ENCODE measurements around the gene CCDC86.

The CCDC86 gene

DNA sequence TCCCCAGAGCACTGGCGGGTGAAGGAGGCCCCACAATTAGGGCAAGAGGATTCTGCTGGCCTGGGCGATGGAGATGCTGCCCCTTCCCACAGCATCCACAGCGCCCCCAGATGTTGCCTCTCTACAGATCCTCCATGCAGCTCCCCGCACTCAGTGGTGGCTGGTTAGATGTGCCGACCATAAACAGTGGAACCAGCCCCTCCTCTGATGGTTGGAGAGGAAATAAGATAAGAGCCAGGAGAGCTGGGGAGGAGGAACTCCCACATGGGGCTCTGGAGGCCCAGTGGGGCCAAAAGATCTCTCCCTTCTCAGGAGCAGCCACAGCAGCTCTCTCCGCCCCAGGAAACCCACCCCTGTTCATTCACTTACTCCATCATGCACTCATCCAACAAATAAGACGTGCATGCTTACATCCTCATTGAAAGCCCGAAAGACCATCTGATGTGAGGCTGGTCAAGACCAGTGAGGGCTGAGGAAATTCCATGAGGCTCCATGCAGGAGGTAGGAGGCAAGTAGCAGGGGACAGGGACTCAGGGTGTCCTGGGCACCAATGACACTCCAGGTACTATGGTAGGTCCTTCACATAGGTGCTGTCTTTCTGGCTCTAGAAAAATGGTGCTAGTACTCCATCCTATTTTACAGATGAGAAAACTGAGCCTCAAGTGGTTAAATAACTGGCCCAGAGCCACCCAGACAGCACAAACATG is 12.4 kb downstream of the CCDC86 start:
- DNase-seq: no peak

DNA sequence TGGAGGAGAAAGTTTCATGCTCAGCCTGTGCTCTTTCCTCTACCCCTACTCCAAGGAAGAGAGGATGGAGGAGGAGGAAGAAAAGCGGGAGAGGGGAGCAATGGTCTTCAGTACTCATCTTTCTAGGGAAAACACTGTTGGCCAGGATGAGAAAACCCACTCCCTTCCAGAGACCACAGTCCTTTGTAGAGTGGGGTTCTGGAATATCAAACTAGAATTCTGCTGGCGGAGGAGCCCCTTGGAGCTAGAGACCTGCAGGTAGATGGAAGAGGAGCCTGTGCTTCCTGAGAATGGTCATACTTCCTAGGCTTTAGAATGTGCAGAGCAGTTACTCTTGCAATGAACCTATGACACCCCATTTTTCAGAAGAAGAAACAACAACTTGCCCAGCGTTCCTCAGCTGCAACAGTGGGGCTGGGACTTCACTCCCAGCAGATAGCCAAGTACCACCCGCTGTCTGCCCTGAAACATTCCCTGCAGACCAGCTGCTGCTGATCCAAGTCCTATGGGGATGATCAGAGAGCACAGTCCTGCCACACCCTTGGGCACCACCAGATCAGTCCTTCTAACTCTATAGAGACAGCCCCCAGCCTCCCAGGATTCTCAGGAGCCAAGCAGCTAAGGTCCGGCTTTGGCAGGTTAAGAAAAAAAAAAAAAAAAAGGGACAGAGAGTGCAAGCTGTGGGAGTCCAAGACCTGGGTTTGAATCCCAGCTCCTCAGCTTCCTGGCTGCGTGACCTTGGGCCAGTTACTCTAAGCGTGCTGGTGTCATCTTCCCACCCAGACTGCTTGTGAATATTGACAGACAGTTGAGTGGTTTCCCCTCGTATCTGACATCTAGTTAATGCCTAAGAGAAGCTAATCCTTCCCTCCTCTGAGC is 13.2 kb downstream of the CCDC86 start:
- no peak for DNase-seq

DNA sequence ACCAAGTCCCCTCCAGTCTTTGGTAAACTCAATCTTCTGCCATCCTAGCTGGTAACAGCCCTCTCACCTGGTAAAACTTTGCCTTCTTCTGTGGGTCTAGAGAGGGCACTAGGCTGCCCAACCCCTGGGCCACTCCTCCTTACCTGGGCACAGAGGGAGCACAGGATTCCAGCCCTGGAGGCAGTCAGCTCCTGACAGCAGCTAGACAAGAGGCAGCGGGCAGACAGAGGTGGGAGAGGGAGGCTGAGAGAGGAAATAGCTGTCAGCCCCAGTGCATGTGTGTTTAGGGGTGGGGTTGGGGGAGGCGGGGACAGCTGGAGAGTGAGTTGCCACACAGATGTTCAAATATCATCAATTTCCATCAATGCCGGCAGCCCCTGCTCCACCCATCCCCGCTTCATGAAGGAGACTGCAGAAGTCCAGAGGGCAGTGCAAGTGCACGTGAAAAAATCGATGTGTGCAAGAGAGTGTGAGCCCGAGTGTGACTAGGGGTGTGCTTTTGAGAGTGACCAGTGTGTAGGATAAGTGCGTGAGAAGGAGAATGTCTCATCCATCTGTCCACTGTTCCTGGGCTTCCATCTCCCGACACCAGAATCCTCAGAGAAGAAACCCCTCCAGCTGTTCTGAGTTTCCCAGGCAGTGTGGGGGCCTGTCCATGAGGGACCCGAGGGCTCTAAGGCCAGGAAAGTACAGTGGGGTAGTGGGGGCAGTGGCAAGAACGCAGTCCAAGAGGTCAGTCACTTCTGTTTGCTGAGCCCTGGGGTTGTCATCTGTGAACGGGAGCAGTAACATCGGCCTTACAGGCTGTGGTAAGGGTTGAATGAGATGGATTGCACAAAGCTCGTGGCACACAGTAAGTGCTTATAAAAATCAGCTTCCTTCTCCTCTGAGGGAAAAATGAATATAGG is 14.1 kb downstream of the CCDC86 start, which contains the start of gene PTGDR2:
Gene PTGDR2 (minus strand): TSS at position 225 of the 908 bp plus-strand sequence. CDS start 2,228 bp downstream, outside the sequence.
- DNase-seq: no peak

DNA sequence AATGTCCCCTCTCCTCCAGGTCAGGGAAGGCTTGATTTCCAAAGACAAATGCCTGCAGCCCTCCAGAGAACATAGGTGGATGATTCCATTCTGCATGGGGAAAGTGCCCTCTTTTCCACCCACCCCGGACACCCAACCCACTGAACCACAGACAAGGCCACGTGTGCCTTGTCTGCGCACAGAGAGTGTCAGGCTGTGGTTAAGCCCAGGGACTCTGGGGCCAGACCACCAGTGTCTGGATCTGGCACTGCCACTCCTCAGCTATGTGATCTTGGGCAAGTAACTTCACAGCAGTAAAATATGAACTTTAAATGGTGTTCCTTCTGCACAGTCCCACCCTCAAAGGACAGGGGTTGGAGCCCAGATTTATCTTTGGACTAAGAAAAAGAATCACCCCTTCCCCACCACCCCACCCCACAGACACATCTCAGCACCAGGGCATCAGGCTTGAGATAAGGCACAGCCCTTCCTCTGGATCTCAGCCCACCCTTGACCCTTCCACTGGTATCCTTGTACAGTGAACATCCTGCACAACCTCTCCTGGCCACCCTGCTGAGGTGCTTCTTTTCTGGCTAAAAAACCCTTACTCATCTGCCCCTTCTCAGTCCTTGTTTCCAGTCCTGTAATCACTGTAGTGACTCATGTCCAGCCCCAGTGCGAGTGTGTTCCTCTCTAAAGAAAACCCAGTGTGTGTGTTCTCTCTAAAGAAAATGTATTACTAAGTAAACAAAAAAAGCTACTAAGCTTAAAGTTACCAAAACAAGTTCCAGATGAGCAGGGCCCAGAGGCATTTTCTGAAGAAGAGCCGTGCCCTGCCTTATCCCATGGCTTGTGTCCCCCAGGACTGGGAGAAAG is 15.7 kb downstream of the CCDC86 start:
- no peak for DNase-seq

DNA sequence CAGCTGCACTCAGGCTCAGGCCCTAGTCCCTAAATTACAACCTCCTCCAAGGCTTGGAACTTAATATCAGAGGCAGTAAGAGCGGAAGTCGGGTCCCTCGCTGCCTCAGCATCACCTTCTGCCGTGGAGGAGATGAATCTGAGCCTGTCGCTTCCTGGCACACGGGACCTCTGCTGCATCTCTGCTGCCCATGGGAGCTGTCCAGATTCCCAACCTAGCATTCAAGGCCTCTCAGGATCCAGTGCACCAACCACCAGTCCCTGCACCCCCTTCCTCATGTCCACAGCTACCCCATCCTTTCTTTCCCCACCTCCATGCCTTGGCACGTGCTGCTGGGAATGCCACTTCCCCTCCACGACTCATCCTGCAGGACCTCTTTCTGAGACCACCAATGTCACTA is 16.3 kb downstream of the CCDC86 start:
- DNase-seq: no peak

DNA sequence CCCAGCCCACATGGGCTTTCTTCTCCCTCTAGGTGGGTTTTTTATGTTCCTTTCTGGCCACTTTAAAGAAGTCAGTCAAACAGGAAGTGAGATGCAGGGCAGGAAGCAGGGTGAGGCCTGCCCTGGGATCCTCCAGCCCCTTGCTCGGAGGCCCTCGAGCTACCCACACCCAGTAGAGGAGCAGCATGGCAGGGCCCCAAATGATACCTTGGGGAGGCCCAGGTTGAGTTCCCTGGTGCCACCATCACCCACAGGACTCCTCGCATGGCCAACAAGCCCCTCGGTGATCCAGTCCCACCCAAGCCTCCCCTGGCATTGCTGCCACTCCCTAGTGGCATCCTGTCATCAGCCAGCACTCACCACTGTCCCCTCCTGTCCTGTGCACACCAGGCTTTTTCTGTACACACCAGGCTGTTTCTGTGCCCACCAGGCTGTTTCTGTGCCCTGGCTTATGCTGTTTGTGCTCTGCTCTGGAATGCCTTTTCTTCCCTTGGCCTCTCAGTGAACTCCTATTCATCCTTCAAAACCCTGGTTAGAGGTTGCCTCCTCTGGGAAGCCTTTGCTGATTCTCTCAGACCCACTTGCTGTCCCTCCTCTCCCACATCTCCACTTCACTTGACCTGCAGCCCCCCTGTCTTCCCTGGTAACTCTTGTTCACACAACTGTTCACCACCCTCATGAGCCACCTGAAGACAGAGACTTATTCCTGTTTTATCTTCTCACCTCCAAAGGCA is 17.0 kb downstream of the CCDC86 start:
- no peak for DNase-seq

DNA sequence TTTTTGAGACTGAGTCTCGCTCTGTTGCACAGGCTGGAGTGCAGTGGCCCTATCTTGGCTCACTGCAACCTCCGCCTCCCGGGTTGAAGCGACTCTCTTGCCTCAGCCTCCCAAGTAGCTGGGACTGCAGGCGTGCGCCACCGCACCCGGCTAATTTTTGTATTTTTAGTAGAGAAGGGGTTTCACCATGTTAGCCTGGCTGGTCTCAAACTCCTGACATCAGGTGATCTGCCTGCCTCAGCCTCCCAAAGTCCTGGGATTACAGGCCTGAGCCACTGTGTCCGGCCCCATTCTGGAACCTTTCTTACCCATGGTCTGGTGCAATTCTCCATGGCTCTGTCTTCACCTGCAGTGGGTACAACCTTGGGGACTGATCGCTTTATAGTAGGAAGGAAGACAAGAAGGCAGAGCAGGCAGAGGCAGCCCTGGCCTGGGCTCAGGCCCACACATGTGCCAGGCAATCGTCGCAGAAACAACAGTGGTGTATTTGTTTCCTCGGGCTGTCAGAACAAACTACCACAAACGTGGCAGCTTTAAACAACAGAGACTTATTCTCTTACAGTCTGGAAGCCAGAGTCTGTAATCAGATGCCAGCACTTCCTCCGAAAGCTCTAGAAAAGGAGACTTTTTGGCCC is 17.8 kb downstream of the CCDC86 start:
- DNase-seq: no peak

DNA sequence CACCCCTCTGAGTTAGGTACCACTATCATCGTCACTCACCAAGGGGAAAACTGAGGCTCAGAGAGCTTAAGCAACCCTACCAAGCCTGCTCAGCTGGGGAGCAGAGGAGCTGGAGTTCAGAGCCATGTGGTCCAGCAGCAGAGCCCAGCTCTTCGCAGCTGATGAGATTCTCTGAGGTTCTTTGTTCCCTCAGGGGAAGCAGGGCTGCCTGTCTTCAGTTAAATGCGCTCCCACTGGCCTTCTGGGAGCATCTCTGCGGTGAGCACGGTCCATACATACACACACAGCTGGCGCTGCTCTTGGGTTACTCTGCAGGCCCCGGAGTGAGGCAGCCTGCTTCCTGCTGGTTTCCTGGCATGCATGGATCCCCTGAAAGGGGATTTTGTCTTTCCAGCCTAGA is 19.0 kb downstream of the CCDC86 start:
- DNase-seq: peak; percentile 70

DNA sequence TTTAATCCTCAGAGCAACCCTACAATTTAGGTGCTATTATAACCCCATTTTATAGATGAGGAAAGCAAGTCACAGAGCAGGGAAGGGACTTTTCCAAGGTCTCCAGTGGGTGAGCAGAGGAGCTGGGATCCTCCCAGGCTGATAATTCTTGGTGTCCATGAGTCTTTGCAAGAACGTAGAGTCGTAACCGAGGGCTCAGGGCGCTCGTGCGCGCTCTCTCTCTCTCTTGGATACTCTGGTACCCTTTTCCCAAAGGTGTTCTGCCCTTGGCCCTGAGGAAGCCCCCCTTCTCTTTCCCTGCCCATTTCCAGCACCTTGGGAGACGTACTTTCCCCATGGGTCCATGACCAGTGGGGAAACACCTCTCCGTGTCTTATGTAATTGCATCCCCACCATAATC is 20.3 kb downstream of the CCDC86 start:
- DNase-seq: no peak

DNA sequence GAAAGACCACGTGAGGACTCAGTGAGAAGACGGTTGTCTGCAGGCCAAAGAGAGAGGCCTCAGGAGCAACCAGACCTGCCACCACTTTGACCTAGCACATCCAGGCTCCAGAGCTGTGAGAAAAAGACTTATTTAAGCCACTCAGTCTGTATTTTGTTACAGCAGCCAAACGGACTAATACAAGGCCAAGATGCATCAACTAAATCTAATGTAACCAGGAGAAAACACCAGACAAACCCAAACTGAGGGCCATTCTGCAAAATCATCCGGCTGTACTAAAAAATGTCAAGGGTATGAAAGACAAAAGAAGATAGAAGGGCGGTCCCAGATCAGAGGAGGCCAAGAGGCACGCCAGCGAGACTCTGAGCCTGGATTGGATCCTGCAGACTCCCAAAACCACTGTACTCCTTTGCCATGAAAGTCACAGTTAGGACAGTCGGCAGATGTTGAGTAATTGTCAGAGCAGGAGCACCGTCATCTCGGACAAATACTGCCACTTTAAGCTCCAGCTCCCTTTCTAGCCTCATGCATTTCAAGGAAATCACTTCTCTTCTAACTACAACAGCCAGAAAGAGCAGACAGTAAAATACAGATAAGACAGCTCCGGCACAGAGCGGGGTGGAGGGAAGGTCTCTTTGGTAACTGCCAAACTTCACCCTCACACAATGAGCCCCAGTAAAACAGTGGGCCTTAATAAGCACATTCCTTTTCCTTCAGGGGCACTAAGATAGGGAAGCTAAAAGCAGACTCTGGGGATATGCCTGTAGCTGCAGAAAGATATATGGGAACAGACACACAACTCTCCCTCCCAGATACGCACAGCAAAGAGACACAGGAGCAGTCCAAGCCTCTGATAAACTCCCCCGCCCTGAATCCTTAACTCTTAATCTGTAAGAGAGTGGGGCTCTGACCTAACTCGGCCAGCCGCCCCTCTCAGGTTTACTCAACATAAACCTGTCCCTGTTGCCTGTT is 21.9 kb downstream of the CCDC86 start:
- DNase-seq: no peak

DNA sequence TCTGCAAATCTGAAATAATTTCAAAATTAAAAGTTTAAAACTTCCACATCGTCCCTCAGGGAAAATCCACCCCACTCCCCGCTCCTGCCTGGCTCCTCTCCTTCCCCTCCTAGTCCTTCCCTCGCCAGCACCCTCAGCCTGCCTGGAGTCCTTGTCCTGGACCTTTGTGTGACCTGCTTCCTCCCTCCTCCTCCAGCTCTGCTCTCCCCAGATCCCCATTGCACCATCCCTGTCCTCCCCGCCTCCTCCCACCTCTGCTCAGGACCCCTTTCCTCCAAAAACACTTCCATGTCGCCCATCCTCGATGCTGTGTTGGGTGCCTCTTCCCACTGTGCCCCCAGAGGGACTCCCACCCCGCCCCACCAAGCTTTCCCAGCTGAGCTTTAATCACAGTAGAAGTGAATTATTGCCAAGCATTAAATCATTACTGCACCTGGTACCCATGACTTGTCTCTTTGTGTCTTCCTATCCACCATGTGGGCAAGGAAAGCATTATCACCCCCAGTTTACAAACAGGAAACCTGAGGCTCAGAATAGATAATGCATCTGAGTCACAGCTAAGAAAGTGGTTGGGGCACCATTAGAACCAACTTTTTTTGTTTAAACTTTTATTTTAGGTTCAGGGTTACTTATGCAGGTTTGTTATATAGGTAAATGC is 23.1 kb downstream of the CCDC86 start:
- no peak for DNase-seq

DNA sequence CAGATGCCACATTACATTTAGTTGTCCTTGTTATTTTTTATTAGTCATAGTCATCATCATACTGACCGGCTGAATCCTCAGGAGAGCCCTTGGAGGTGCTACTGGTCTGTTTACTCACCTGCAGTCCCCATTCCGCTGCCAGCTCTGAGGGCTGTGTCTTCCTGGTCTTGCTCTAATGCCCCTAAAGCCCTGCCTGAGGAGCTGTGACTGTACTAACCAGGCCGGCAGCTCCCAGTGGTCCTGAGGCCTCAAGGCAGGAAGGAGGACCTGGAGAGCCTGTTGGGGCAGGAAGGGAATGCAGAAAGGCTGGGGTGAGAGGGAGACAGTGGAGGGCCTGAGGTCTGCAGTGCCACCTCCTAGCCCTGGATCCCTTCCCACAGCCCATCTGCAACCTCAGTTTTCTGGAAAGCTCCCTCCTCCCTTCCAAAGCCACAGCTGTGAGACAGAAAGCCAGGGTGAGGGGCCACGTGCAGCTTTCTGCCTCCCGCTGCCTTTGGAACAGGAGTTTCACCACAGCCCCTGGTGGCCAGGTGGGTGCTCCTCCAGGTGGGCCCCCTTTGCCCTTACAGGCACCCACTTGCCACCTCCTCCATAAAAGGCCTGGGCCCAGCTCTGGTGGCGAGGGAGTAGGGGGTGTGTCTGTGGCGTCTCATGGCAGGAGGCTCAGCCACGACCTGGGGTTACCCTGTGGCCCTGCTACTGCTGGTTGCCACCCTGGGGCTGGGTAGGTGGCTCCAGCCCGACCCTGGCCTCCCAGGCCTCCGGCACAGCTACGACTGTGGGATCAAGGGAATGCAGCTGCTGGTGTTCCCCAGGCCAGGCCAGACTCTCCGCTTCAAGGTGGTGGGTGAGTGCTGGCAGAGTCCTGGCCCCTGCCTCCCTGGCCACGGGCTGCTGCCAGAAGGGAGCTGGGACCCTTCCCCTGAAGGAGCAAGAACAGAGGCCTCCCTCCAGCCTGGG is 25.3 kb downstream of the CCDC86 start, which contains the start of gene ZP1:
Gene ZP1 (plus strand): TSS at position 632 of the 960 bp plus-strand sequence. CDS start 20 bp downstream, at position 652.
- no peak for DNase-seq

DNA sequence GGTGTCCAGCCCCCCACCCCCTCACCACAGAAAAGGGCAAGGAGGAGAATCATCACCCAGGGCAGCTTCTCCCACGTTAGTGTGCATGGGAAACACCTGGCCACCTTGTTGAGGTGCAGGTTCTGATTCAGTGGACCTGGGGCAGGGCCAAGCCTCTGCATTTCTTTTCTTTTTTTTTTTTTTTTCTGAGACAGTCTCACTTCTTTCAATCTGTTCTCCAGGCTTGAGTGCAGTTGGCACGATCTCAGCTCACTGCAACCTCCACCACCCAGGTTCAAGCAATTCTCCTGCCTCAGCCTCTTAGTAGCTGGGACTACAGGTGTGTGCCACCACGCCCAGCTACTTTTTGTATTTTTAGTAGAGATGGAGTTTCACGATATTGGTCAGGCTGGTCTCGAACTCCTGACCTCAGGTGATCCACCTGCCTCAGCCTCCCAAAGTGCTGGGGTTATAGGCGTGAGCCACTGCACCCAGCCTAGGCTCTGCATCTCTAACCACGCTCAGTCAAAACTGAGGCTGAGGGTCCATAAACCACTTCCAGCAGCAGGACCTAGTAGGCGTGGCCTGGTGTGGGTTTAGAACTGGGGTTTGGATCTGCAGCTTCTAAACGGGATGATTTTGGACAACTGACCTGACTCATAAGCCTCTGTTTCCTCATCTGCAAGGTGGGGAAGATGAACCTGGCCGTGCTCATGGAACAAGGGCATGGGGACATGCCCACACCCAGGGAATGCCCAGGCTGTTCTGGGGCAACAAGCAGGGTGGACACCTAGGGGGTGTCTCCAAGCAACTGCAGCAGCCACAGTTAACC is 26.2 kb downstream of the CCDC86 start:
- DNase-seq: no peak

DNA sequence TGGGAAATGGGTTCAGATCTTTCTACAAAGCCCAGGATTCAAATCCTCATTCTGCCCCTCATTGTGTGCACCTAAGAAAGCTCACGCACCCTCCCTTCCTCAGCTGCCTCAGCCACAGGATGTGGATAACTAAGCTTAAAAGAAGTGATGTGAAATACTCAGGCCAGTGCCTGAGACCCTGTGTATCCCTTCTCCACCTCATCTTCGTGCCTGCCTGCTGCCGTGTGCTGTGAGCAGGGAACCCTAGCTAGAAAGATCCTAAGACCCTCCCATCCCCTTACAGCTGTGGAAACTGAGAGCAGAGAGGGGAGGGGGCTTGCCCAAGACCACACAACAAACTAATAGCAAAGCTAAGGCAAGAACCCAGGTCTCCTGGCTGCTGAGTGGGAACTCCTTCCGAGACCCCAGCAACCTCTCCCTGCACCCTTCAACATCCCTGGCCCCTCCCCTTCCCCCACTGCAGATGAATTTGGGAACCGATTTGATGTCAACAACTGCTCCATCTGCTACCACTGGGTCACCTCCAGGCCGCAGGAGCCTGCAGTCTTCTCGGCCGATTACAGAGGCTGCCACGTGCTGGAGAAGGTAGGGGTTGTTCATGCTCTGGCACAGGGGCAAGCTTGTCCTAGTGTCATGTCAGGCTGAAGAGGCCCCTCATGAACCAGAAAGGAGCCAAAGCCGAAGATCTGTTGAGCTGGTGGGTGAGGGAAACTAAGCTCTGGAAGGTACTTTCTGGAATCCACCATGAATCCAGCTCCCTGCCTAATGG is 27.0 kb downstream of the CCDC86 start:
- peak; percentile 26 for DNase-seq

DNA sequence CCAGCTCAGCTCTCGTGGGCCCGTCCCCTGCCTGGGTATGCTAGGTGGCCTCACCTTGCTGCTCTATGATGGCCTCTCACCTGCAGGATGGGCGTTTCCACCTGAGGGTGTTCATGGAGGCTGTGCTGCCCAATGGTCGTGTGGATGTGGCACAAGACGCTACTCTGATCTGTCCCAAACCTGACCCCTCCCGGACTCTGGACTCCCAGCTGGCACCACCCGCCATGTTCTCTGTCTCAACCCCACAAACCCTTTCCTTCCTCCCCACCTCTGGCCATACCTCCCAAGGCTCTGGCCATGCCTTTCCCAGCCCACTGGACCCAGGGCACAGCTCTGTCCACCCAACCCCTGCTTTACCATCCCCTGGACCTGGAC is 27.5 kb downstream of the CCDC86 start:
- no peak for DNase-seq

DNA sequence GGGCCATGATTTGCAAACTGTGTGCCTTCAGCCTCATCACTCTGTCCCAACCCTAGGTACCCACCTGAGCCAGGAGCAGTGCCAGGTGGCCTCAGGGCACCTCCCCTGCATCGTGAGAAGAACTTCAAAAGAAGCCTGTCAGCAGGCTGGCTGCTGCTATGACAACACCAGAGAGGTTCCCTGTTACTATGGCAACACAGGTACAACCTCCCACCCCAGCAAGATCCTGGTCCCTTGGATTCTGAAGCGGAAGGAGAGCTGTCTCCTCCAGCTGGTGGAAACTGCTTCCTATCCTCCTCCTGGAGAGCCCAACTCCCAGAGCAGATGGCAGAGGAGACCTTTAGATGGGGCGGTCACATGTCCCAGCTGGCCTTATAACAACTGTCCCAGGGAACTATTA is 28.4 kb downstream of the CCDC86 start:
- peak; percentile 94 for DNase-seq
